Measurements from ENCODE around the gene FOXD2.

Gene FOXD2
- 2.3 reads per million, percentile 5 among the genes with 10 or more reads in this experiment for total RNA-seq

GRCh38 chr1:47437447-47438164 is at the start of gene FOXD2:
TSS of gene FOXD2 (plus strand) at chr1:47438044. CDS start at chr1:47438136, 92 bp downstream.
- peak; percentile 87 for DNase-seq

- no peak for DNase-seq
These were observed 49.0 kb upstream of the FOXD2 start for GRCh38 chr1:47388891-47389238.

GRCh38 chr1:47389731-47390130 is 48.1 kb upstream of the FOXD2 start:
- no peak for DNase-seq

GRCh38 chr1:47390843-47391242 is 47.0 kb upstream of the FOXD2 start:
- DNase-seq: no peak

GRCh38 chr1:47393141-47393540 is 44.7 kb upstream of the FOXD2 start:
- DNase-seq: no peak

GRCh38 chr1:47395433-47395832 is 42.4 kb upstream of the FOXD2 start:
- DNase-seq: no peak

- no peak for DNase-seq
These were observed 41.1 kb upstream of the FOXD2 start for GRCh38 chr1:47396671-47397196.

GRCh38 chr1:47399138-47399845 is 38.6 kb upstream of the FOXD2 start:
- no peak for DNase-seq

- no peak for DNase-seq
These were observed 38.0 kb upstream of the FOXD2 start for GRCh38 chr1:47399846-47400155.

GRCh38 chr1:47401761-47402160 is 36.1 kb upstream of the FOXD2 start:
- no peak for DNase-seq

GRCh38 chr1:47402591-47402990 is 35.3 kb upstream of the FOXD2 start:
- DNase-seq: no peak

GRCh38 chr1:47403321-47403910 is 34.4 kb upstream of the FOXD2 start:
- no peak for DNase-seq

- DNase-seq: no peak
These were observed 32.1 kb upstream of the FOXD2 start for GRCh38 chr1:47405697-47406096.

- no peak for DNase-seq
These were observed 30.9 kb upstream of the FOXD2 start for GRCh38 chr1:47406966-47407365.

- no peak for DNase-seq
These were observed 30.4 kb upstream of the FOXD2 start for GRCh38 chr1:47407481-47407880.

GRCh38 chr1:47409311-47410067 is 28.4 kb upstream of the FOXD2 start:
- DNase-seq: no peak

GRCh38 chr1:47410068-47410455 is 27.8 kb upstream of the FOXD2 start:
- DNase-seq: no peak

- no peak for DNase-seq
These were observed 26.4 kb upstream of the FOXD2 start for GRCh38 chr1:47411436-47411835.

GRCh38 chr1:47412437-47412836 is 25.4 kb upstream of the FOXD2 start:
- no peak for DNase-seq

- no peak for DNase-seq
These were observed 22.0 kb upstream of the FOXD2 start, which contains the start of gene FOXE3 for GRCh38 chr1:47415728-47416318. TSS of gene FOXE3 (plus strand) at chr1:47416285. CDS start at chr1:47416316, 31 bp downstream.

GRCh38 chr1:47416319-47417169 is 21.3 kb upstream of the FOXD2 start:
- DNase-seq: no peak

All from effector CD4-positive, alpha-beta T cell (primary cell).